GM12874 (cell line): Measurements from ENCODE around the gene GNG12.

Source experiments
- TF ChIP-seq, protein P1 (sequence below): IDR thresholded peaks from 2 replicates; pipeline ENCODE4 v1.5.1; 2011; ENCODE audit warnings: low read depth, mild to moderate bottlenecking, control low read depth, low read length, moderate library complexity; ENCODE audit not compliant: insufficient read depth

Gene GNG12

DNA sequence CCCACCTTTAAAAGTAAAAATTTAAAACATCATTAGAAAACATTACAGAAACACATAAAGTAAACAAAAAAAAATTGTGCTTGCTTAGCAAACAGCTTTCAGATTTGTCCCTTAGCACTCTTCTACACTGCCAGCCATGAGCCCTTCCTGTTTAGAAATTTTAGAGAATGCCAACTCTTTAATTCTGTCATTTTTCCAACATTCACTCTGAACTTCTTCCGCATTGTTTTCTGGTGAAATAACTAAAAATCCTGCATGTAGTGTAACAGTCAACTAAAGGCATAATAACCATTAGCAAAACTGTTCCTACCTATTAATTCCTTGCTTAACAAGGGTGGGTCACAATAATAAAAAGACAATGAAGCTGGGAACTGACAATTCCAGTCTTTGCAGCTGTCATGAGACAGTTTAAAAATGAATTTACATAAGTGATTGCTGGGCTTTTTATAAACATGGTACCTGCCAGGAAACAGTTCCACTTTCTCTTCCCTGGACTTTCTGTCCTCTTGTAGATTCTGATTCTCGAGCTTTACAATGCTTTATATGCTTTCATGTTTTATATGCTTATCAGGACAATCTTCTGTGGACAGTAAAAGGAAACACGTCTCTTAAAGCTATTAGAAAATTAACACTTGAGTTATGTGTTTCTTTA is 19.0 kb downstream of the GNG12 start:
- TF ChIP-seq, protein P1, sequence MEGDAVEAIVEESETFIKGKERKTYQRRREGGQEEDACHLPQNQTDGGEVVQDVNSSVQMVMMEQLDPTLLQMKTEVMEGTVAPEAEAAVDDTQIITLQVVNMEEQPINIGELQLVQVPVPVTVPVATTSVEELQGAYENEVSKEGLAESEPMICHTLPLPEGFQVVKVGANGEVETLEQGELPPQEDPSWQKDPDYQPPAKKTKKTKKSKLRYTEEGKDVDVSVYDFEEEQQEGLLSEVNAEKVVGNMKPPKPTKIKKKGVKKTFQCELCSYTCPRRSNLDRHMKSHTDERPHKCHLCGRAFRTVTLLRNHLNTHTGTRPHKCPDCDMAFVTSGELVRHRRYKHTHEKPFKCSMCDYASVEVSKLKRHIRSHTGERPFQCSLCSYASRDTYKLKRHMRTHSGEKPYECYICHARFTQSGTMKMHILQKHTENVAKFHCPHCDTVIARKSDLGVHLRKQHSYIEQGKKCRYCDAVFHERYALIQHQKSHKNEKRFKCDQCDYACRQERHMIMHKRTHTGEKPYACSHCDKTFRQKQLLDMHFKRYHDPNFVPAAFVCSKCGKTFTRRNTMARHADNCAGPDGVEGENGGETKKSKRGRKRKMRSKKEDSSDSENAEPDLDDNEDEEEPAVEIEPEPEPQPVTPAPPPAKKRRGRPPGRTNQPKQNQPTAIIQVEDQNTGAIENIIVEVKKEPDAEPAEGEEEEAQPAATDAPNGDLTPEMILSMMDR: no peak

DNA sequence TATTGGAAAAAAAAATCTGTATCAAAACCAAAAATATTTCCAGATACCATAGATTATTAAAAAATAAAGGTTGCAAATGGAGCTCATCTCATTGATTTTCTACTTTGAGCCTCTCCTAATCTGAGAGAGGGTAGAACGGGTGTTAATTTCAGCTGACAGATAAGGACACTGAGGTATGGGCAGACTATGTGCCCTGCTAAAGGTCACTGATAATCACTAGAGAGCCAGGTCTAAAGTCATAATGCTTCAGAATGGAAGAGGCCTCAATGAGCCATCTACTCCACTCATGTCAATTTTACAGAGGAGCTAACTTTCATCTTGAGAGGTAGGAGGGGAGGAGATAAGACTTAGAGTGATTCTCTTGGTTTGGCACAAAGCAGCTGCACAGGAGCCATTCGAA is 21.0 kb downstream of the GNG12 start:
- TF ChIP-seq, protein P1: no peak

DNA sequence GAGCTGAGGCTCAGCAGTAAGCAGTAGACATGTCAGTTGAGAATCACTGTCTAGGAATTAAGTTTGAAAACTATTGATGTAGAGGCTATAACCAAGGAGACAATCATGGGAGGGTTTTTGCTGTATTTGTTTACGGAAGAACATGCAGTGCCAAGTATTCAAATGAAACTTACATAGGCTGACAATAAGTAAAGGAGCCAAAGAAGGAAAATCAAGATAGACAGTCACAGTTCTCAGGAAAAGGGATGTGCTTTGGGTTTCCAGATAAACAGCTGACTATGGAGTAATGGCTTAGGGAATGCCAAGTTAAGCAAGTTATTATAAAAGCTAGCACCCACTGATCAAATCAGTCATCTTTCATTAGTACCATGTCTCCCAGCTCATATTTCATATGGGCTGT is 21.5 kb downstream of the GNG12 start:
- TF ChIP-seq, protein P1: no peak

DNA sequence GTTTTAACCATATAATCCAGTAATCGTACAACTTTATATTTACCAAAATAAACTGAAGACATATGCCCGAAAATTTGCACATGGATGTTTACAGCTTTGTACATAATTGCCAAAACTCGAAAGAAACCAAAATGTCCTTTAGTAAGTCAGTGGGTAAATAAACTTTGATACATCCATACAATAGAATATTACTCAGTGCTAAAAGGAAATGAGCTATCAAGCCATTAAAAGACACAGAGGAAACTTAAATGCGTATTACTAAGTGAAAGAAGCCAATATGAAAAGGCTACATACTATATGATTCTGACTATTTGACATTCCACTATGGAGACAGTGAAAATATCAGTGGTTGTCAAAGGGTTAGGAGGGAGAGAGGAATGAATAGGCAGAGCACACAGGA is 23.4 kb downstream of the GNG12 start:
- TF ChIP-seq, protein P1: no peak

DNA sequence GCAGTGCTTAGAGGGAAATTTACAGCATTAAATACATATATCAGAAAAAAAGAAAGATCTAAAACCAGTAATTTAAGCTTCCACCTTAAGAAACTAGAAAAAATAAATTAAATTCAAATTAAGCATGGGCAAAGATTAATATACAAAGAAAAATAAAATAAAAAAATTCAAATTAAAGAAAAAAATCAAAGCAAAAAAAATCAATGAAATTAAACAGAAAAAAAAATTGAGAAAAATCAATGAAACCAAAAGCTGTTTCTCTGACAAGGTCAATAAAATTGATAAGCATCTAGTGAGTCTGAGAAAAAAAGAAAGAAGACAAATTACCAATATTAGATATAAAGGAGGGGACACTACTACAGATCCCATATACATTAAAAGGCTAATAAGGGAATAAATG is 26.0 kb downstream of the GNG12 start:
- TF ChIP-seq, protein P1: no peak

DNA sequence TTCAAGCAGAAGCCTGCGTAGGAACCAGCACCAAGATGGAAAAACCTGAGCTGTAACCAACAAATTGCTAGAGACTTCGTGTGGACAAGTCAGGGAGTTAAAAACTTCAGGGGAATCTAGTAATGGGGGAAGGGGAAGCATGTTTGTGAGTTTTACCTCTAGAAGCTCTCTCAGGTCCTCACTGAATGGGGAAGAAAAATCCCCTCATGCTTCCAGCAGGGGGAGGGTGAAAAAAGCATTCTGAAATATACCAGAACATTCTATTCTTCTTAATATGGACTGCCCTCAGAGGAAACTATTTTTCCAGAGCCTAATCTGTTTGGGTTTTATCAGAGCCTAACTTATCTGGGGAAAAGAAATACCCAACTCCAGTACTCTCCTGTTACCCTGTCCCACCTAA is 28.6 kb downstream of the GNG12 start:
- TF ChIP-seq, protein P1: no peak

DNA sequence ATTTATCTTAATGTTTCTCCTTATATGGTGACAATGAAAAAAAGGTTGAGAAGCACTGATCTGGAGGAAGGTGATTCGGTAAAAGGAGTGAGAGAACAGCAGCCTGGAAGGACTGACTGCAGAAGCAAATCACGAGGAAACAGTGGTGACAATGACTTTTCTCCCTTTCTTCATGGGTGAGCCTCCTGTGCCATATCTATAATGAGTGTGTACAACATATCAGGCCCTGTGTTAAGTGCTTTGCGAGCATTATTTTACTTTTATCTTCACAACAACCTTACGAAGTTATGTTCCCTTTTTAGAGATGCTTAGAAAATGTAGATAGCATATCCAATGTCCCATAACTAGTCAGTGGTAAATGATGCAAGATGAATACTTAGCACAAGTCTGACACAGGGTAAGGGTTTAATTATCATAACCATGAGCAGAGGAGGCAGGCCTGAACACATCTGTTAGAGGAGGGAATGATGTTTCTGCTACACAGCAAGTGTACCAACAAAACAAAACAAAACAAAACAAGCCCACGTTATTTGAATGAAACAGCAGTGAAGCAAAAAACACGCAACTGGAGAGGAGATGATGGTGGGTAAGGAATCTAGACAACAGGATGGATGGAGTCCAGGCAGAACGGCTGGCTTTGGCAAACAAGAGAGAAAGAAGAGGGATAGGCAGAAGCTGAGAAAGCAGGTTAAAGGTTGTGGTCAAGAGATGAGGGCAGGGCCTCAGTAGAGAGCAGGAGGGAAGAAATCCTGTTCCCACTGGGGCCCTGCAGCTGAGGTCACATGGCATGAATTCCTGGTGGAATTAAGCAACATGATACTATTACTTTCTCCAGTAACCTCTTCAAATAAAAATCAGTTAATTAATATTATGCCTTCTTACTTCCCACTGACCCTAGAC is 29.6 kb downstream of the GNG12 start:
- TF ChIP-seq, protein P1: no peak
